AG20443 (cell line): ENCODE measurements around the gene RNF123.

Experiments used
- DNase-seq: peaks from one replicate; pipeline ENCODE4 v3.0.0; 2012; ENCODE audit warnings: low spot score, mixed read lengths

Gene RNF123

GRCh38 chr3:49703443-49703927, 14.1 kb downstream of the RNF123 start:
- DNase-seq = peak; percentile 92

- no peak for DNase-seq
Observed at GRCh38 chr3:49703956-49704355, 14.6 kb downstream of the RNF123 start.

GRCh38 chr3:49704629-49705028, 15.3 kb downstream of the RNF123 start:
- no peak for DNase-seq

- no peak for DNase-seq
Observed at GRCh38 chr3:49705390-49705960, 16.1 kb downstream of the RNF123 start.

GRCh38 chr3:49706456-49707112, 17.2 kb downstream of the RNF123 start:
- DNase-seq = no peak

DNA sequence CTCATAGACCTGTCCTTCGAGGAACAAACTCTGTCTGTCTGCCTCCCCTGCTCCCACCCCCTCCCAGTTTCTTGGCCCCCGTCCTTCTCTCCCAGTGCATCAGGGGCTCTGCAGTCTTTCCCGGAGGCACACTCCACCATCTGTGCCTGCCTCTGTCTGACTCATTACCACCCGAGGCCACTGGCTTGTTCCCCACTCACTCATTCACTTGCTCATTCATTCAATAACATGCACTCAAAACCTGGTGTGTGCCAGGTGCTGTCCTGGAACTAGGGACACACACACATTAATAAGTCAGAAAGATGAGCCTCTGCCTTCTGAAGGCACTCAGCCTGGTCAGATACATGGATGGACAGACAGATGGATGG, 17.7 kb downstream of the RNF123 start:
- no peak for DNase-seq

DNA sequence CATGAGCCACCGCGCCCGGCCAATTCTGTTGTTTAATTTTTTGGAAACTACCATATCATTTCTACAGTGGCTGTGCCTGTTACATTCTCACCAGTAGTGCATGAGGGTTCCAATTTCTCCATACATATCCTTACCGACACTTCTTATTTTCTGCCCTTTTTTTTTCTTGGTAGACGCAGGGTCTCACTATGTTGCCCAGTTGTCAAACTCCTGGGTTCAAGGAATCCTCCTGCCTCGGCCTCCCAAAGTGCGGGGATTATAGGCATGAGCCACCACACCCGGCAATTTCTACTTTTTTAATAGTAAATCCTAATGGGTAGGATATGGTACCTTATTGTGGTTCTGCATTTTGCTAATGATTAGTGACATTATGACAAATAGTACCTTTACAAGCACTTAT, 20.5 kb downstream of the RNF123 start:
- DNase-seq = no peak

- no peak for DNase-seq
Observed at GRCh38 chr3:49711489-49711888, 22.1 kb downstream of the RNF123 start.

DNA sequence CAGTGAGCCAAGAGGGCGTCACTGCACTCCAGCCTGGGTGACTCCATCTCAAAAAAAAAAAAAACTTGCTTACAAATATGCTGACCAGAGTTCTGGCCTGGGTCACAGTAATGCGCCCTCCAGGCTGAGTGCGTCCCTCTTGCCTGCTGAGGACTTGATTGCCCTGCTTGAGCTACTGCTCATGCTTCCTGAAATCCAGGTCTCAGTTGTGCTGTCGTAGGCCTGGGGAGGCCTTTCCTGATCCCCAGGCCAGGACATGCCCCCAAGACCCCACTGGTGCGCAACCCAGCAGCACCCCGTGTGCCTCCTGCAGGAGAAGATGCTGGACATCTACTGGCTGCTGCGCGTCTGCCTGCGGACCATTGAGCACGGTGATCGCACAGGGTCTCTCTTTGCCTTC, 22.8 kb downstream of the RNF123 start:
- no peak for DNase-seq

- no peak for DNase-seq
Observed at GRCh38 chr3:49712631-49713317, 23.4 kb downstream of the RNF123 start.

DNA sequence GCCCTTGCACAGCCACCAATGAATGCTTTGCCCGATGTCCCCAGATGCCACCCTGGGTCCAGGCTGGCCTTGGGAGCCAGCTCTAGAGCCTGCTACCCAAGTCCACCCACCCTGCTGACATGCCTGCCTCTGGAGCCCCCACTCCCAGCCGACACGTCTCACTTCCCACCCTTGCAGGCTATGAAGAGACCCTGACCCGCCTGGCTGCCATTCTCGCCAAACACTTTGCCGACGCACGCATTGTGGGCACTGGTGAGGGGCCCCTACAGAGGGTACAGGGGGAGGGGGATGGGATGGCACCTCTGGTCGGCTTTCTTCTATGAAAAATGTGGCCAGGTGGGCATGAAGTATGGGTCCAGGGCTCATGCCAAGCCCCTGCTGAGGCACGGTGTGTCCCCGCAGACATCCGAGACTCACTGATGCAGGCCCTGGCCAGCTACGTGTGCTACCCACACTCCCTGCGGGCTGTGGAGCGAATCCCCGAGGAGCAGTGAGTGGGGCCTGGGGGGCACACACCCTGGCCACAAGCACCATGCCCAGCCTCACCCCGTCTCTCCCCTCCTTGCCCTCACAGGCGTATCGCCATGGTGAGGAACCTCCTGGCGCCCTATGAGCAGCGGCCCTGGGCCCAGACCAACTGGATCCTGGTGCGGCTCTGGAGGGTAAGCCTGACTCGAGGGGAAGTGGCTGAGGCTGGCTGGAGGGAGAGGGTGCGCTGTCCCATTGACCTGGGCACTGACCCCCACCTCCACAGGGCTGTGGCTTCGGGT, 24.2 kb downstream of the RNF123 start:
- DNase-seq = no peak

DNA sequence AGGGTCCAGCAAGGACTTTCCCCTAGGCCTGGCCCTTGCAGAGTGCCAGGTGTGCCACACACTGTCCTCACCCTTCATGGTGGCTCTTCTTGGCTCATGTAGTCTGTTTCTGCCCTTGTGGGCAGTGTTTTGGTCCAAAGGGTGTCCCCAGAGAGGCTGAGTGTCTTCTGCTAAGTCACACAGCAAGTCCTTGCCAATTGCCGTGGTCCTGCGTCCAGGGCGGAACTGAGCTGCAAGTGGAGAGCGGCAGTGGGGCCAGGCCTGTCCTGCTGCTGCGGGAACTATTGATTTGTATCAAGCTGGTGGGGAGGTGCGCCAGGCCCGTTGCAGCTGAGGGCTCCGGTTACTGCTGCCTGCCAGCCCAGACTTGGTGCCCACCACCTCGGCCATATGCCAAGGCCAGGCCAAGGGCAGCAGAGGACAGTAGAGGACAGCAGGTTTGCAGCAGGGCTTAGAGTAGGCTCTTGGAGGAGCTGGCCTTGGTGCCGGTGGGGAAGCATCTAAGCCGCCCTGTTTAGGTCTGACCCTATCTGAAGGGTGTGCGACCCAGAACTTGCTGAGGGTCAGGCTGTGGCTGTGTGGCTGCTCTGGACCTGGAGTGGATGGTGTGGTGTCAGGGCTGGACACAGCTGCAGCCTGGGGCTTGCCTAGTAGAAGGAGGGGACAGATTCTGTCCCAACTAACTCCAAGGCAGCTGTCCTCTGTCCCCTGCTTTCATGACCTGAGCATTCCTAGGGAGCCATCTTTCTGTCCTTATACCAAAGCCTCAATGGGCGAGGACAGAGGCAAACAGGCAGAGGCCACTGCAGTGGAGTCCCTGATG, 25.6 kb downstream of the RNF123 start:
- DNase-seq = no peak

- no peak for DNase-seq
Observed at GRCh38 chr3:49715611-49716121, 26.3 kb downstream of the RNF123 start.

DNA sequence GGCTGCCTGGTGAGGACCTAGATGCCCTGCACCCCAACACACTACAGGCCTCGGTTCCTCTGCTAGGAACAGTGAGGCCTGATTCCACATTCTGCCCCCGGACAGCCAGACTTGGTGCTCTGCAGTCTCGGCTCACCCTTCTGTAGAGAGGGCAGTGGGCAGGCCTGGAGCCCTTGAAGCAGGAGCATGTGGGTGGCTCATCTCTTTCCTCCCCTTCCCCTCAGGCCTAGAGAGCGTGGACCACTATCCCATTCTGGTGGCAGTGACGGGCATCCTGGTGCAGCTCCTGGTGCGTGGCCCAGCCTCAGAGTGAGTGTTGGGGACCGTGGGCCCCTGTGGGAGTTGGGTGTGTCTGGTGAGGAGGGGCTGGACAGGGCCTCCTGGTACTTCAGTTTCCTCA, 26.8 kb downstream of the RNF123 start:
- no peak for DNase-seq

GRCh38 chr3:49716691-49717210, 27.4 kb downstream of the RNF123 start:
- DNase-seq = no peak

GRCh38 chr3:49717211-49717958, 28.0 kb downstream of the RNF123 start:
- no peak for DNase-seq

GRCh38 chr3:49717959-49718857, 28.9 kb downstream of the RNF123 start:
- no peak for DNase-seq

DNA sequence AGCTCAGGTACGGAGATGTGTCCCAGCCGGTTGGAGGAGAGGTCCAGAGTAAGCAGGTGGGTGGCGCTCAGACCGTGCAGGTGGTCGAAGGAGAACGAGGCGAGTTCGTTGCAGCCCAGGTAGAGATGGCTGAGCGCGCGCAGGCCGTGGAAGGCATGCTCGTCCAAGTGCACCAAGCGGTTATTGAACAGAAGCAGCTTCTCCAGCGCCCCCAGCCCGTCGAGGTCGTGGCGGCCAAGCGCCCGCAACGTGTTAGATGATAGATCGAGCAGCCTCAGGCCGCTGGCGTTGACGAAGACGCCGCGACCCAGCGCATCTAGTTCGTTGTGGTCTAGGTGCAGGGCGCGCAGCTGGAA, 29.5 kb downstream of the RNF123 start:
- DNase-seq = no peak

GRCh38 chr3:49719214-49719884, 30.0 kb downstream of the RNF123 start, which contains the start of gene AMIGO3:
Gene AMIGO3 (minus strand): TSS chr3:49719684. CDS start chr3:49719465, 219 bp downstream.
- peak; percentile 98 for DNase-seq
